LNCAP (cell line): ENCODE results near the gene MAG.

Experiments
- CTCF ChIP-seq: fragments of 450-650 bp; IDR thresholded peaks from 2 replicates; pipeline ENCODE4 v1.5.1; 2017; ENCODE audit warnings: mild to moderate bottlenecking

Gene MAG

GRCh38 chr19:35309481-35310279 lies 17.7 kb downstream of the MAG start:
- no peak for TF ChIP-seq CTCF

GRCh38 chr19:35310331-35310730 lies 18.4 kb downstream of the MAG start:
- no peak for TF ChIP-seq CTCF

- no peak for TF ChIP-seq CTCF
These were observed 19.0 kb downstream of the MAG start for GRCh38 chr19:35310811-35311465.

GRCh38 chr19:35311901-35312665 lies 20.1 kb downstream of the MAG start:
- no peak for TF ChIP-seq CTCF

- no peak for TF ChIP-seq CTCF
These were observed 21.6 kb downstream of the MAG start for GRCh38 chr19:35313587-35313986.

- no peak for TF ChIP-seq CTCF
These were observed 22.1 kb downstream of the MAG start for GRCh38 chr19:35314031-35314430.

GRCh38 chr19:35314858-35315470 lies 23.0 kb downstream of the MAG start:
- no peak for TF ChIP-seq CTCF
